B cell (primary cell): Measurements from ENCODE around the gene MYO6.

ENCODE experiments used
- EZH2 ChIP-seq: IDR thresholded peaks from 2 replicates; pipeline ENCODE4 v1.6.1; 2012; ENCODE audit warnings: borderline replicate concordance, low read depth, mild to moderate bottlenecking, moderate library complexity, low read length; ENCODE audit not compliant: insufficient read depth, poor library complexity, severe bottlenecking
- TF ChIP-seq, protein P1 (sequence below): fragments of 200-600 bp; IDR thresholded peaks from one replicate; pipeline ENCODE4 v1.8.0; 2022; ENCODE audit warnings: antibody characterized with exemption, mild to moderate bottlenecking

DNA sequence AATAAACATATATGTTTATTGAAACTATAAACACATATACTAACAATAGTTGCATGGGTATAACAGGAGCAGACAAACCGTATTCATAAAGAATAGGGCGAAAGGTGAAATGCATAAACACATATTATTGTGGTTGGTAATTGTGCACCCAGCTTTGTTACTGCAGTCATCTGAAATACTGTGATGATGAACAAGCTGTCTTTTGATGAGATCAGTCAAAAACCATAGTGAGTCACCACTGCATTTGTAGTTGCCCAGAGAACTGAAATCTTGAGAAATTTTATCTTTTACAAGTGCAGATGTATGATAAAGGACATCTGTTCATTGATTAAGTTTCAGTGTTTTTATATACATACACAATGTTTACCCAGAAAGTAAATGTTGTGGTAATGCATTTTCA, 133.7 kb downstream of the MYO6 start:
- TF ChIP-seq, protein P1, sequence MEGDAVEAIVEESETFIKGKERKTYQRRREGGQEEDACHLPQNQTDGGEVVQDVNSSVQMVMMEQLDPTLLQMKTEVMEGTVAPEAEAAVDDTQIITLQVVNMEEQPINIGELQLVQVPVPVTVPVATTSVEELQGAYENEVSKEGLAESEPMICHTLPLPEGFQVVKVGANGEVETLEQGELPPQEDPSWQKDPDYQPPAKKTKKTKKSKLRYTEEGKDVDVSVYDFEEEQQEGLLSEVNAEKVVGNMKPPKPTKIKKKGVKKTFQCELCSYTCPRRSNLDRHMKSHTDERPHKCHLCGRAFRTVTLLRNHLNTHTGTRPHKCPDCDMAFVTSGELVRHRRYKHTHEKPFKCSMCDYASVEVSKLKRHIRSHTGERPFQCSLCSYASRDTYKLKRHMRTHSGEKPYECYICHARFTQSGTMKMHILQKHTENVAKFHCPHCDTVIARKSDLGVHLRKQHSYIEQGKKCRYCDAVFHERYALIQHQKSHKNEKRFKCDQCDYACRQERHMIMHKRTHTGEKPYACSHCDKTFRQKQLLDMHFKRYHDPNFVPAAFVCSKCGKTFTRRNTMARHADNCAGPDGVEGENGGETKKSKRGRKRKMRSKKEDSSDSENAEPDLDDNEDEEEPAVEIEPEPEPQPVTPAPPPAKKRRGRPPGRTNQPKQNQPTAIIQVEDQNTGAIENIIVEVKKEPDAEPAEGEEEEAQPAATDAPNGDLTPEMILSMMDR: no peak
- no peak for TF ChIP-seq EZH2
